Uterus (tissue), 4 donors: ENCODE measurements around the gene DCC. TPM values are rescaled to one million over a fixed set of nuclear protein-coding genes. Genes with fewer than 3 reads are reported as not detected.

Source experiments
- DNase-seq, 2 donors: peaks; one replicate each; pipeline ENCODE4 v3.0.0-alpha.2; 2019 to 2020
- H3K27ac ChIP-seq, 2 donors: fragments of 200-600 bp; sonication (generic); 1 replicate in 1 of 2; 2 replicates in 1 of 2; pipeline ENCODE4 v1.5.1; 2016 to 2018
- H3K27me3 ChIP-seq, 2 donors: fragments of 200-600 bp; sonication (generic); one replicate each; pipeline ENCODE4 v1.5.1; 2018 to 2019; ENCODE audit warnings: control low read depth in 1 of 2
- H3K36me3 ChIP-seq, 2 donors: fragments of 200-600 bp; sonication (generic); one replicate each; pipeline ENCODE4 v1.5.1; 2019; ENCODE audit warnings: control low read depth in 1 of 2
- H3K4me1 ChIP-seq, 2 donors: fragments of 200-600 bp; sonication (generic); one replicate each; pipeline ENCODE4 v1.5.1; 2018 to 2019; ENCODE audit warnings: control low read depth in 1 of 2
- H3K4me3 ChIP-seq, 2 donors: fragments of 200-600 bp; sonication (generic); 1 replicate in 1 of 2; 2 replicates in 1 of 2; pipeline ENCODE4 v1.5.1; 2018 to 2019; ENCODE audit warnings: mild to moderate bottlenecking in 1 of 2
- H3K9me3 ChIP-seq, 2 donors: fragments of 200-600 bp; sonication (generic); one replicate each; pipeline ENCODE4 v1.5.1; 2019; ENCODE audit warnings: control low read depth in 1 of 2
- CTCF ChIP-seq, 4 experiments: fragments of 200-600 bp in 2 of 4; fragments of 450-650 bp in 2 of 4; sonication (generic) in 2 of 4; IDR thresholded peaks; one replicate each; pipeline ENCODE4 v1.5.1; 2016 to 2019; ENCODE audit warnings: antibody characterized with exemption in 4 of 4, mild to moderate bottlenecking in 2 of 4, moderate library complexity in 1 of 4
- POLR2A ChIP-seq, 2 donors: fragments of 450-650 bp; IDR thresholded peaks; one replicate each; pipeline ENCODE4 v1.6.1; 2016; ENCODE audit warnings: antibody characterized with exemption in 2 of 2, mild to moderate bottlenecking in 1 of 2, moderate library complexity in 1 of 2
- intact Hi-C: fragments of 100-400 bp; cut with DNase I; formaldehyde crosslinking; loops from one replicate; pipeline ENCODE4 v1.15.1; 2023; ENCODE audit warnings: low total_unique reads
- total RNA-seq, 4 donors: library from RNA; depleted of rRNA in 3 of 4; stranded (reverse); fragments of >200 nt in 3 of 4; gene quantifications; one replicate each; pipeline versions ENCODE4 v1.1.0 to v1.2.4, GENCODE V29; 2014 to 2023
- donor health status: DM: yes; HTN: yes; CAD: no.

DCC gene
- total RNA-seq, 4 donors from 2014 or later = 0.40 to 3.2 TPM; not detected in 2

- Histone ChIP-seq H3K27me3 (no peaks in the 10 kb centered on the region), H3K36me3 (no peaks in the 10 kb centered on the region), H3K27ac (no peak overlapping the region), H3K9me3 (no peaks in the 10 kb centered on the region), H3K4me3 (no peak overlapping the region), H3K4me1 (no peaks in the 10 kb centered on the region)
- intact Hi-C loops = no loop called here
- TF ChIP-seq POLR2A (IDR thresholded peaks at IDR 0.05) = no peak
- no peak for TF ChIP-seq CTCF (IDR thresholded peaks at IDR 0.05)
- DNase-seq = no peak
Observed at GRCh38 chr18:53375621-53376020, 1035.6 kb downstream of the DCC start.

- H3K36me3 ChIP-seq = no peaks in the 10 kb centered on the region
- TF ChIP-seq POLR2A (IDR thresholded peaks at IDR 0.05) (no peak), CTCF (IDR thresholded peaks at IDR 0.05) (peak in 2 of 4 experiments; percentile 10 to 18)
Observed at GRCh38 chr18:53380063-53380639, 1040.2 kb downstream of the DCC start.

GRCh38 chr18:53382870-53383269 is 1042.9 kb downstream of the DCC start:
- H3K4me1 ChIP-seq = no peaks in the 10 kb centered on the region
- H3K27ac ChIP-seq = no peak overlapping the region
- no peaks in the 10 kb centered on the region for H3K36me3 ChIP-seq
- H3K27me3 ChIP-seq = no peaks in the 10 kb centered on the region
- no peaks in the 10 kb centered on the region for H3K9me3 ChIP-seq
- intact Hi-C loops = no loop called here
- DNase-seq = no peak
- no peak for TF ChIP-seq CTCF (IDR thresholded peaks at IDR 0.05)
- no peak for TF ChIP-seq POLR2A (IDR thresholded peaks at IDR 0.05)
- H3K4me3 ChIP-seq = no peak overlapping the region

More at GRCh38 chr18:53380063-53380639, 1040.2 kb downstream of the DCC start:
- DNase-seq = no peak
- intact Hi-C loops = no loop called here
- no peaks in the 10 kb centered on the region for H3K27me3 ChIP-seq
- H3K9me3 ChIP-seq = no peaks in the 10 kb centered on the region
- no peak overlapping the region for H3K27ac ChIP-seq
- no peak overlapping the region for H3K4me3 ChIP-seq
- no peaks in the 10 kb centered on the region for H3K4me1 ChIP-seq

- Histone ChIP-seq H3K36me3 (no peaks in the 10 kb centered on the region), H3K9me3 (no peaks in the 10 kb centered on the region), H3K27me3 (no peaks in the 10 kb centered on the region), H3K4me3 (no peak overlapping the region), H3K4me1 (no peaks in the 10 kb centered on the region), H3K27ac (no peak overlapping the region)
- TF ChIP-seq POLR2A (IDR thresholded peaks at IDR 0.05) (no peak), CTCF (IDR thresholded peaks at IDR 0.05) (no peak)
- no peak for DNase-seq
- intact Hi-C loops = no loop called here
Observed at GRCh38 chr18:53385889-53386288, 1045.9 kb downstream of the DCC start.

GRCh38 chr18:53387581-53387980 is 1047.6 kb downstream of the DCC start:
- no peak for DNase-seq
- H3K27ac ChIP-seq = no peak overlapping the region
- no peaks in the 10 kb centered on the region for H3K36me3 ChIP-seq
- no peaks in the 10 kb centered on the region for H3K9me3 ChIP-seq
- TF ChIP-seq POLR2A (IDR thresholded peaks at IDR 0.05) = no peak
- TF ChIP-seq CTCF (IDR thresholded peaks at IDR 0.05) = no peak
- intact Hi-C loops = no loop called here
- no peak overlapping the region for H3K4me3 ChIP-seq
- H3K4me1 ChIP-seq = no peaks in the 10 kb centered on the region
- no peaks in the 10 kb centered on the region for H3K27me3 ChIP-seq
